CD4-positive, alpha-beta T cell treated with Interleukin-15 for 4 hours (primary cell): ENCODE results near the gene ABCC2.
A peak's percentile ranks its signal among the peaks of the same experiment; 100 is the strongest.
"Not testable (repeated sequence)": the region's sequence is repeated elsewhere in the genome, so short reads cannot be mapped to it uniquely, and the experiment has no call there.

Experiments used
- DNase-seq: peaks from one replicate; pipeline ENCODE4 v3.0.0-alpha.2; 2020; ENCODE audit warnings: low spot score

The ABCC2 gene

GRCh38 chr10:99809931-99810615, 27.6 kb downstream of the ABCC2 start:
- no peak for DNase-seq

DNA sequence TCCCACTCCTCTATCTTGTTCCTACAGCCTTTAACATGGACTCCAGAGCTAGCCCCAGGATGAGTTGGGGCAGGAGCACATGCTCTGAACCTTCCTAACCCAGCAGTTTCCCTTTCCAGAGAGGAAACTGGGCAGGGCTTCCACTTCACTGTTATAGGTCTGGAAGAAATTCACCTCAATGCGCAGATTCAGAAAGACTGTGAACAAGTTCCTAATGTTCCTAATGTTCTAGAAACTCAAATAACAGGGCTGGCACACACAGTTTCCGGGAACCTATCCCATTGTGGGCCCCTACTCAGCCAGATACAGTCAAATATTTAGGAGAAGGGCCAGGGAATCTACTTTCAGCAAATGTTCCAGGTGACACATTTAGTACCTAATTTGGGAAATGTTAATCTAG, 29.7 kb downstream of the ABCC2 start:
- DNase-seq: no peak

GRCh38 chr10:99814143-99814542, 31.7 kb downstream of the ABCC2 start:
- DNase-seq: no peak

DNA sequence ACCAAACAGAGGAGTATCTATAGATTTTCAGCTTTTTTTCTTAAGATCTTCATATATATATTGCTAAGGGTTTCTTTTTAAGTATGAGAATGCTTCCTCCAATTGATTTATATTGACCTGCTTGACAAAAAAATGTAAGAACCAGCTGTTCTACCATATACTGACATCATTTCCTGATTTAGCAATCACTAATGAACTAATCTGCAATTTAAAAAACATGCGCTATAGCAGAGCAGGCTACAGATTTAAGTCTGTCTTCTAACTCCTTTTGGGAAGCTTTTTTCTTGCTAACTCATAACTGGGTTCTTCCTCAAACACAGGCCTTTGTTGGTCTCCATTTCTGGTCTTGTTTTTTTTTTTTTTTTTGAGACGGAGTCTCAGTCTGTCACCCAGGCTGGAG, 33.2 kb downstream of the ABCC2 start:
- no peak for DNase-seq

GRCh38 chr10:99827936-99828335, 45.5 kb downstream of the ABCC2 start:
- DNase-seq: no peak

GRCh38 chr10:99828464-99828863, 46.0 kb downstream of the ABCC2 start:
- DNase-seq: no peak

GRCh38 chr10:99832439-99832838, 50.0 kb downstream of the ABCC2 start:
- no peak for DNase-seq

DNA sequence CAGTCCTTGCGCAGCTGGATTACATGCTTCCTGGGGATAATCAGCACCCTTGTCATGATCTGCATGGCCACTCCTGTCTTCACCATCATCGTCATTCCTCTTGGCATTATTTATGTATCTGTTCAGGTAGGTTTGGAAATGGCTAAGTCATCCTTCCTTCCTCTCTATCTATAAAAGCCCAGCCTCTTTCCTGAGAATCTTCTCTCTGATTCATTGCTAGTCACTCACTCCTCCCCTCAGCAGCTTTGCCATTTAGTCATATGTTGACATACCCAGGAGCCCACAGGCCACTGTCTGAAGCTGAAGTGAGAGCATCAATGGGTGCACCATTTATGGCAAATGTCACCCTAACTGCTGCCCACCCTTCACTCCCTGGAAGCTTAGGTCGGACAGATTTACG, 52.0 kb downstream of the ABCC2 start:
- no peak for DNase-seq

- DNase-seq: no peak
These were observed 53.5 kb downstream of the ABCC2 start for GRCh38 chr10:99835947-99836346.

- DNase-seq: no peak
These were observed 54.3 kb downstream of the ABCC2 start for GRCh38 chr10:99836711-99837110.

DNA sequence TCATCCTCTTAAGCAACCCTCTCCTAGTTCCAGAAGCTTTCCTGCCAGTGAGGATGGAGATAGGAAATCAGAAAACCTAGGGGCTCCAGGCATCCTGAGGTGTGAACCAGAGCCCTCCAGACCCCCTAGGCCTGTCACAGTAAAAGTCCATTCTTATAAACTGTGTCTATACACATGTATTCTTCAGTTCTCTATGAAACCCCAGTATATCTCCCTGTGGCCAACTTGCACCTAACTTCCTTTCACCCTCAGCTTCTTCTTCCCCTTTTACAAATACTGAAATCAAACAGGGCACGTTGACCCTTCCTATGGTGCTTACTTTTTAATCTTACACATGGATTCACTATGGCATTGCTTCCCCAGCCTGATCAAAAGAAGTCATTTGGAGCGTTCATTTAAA, 58.4 kb downstream of the ABCC2 start:
- DNase-seq: not testable (repeated sequence)

- DNase-seq: no peak
These were observed 59.3 kb downstream of the ABCC2 start for GRCh38 chr10:99841746-99842145.

- no peak for DNase-seq
These were observed 60.9 kb downstream of the ABCC2 start for GRCh38 chr10:99843310-99843709.

DNA sequence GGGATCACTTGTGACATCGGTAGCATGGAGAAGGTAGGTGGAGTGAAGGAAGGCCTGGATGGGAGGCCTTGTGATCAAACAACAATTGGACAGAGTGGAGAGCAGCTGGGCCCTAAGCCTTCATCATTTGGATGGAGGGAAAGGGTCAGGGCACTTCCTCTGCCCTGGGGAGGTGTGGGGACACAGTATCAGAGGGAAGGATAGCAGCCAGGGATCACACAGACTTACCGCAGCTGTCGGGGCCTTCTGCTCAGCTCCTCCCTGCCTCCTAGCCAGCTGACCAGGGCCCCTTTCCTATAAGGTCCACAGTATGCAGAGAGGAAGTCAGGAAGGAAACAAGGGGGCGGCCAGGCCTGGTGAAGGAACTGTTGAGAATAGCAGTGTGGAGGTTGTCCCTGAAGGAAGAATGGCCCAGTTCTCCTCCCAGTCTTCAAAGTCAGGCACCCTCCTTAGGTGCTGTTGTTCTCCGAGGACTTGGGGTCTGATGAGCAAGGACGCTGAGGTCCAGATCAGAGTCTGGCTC, 62.1 kb downstream of the ABCC2 start:
- no peak for DNase-seq

DNA sequence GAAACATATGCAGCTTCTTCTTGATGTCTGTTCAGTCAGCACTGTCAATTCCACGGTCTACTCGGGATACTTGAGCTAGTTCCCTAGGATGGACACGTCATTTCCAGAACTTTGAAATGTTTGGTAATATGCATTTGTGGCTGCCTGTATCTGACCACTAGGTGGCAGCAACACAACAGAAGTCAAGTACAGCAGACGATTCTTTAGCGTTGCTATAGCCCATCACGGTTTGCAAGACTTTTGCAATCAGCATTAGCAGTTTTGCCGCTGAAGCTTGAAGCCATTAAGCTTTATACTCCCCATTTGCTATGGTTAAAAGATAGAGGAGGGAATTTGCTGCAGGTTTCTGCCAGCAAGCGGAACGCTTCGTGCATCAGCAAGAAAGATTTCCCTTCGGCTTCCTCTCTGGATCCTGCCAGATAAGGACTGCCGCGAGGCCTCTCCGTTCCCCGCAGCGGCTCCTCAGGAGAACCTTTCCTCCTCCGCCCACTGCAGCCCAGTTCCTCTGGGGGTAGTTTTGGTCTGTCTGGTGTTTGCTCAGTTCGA, 63.5 kb downstream of the ABCC2 start:
- peak; percentile 78 for DNase-seq

DNA sequence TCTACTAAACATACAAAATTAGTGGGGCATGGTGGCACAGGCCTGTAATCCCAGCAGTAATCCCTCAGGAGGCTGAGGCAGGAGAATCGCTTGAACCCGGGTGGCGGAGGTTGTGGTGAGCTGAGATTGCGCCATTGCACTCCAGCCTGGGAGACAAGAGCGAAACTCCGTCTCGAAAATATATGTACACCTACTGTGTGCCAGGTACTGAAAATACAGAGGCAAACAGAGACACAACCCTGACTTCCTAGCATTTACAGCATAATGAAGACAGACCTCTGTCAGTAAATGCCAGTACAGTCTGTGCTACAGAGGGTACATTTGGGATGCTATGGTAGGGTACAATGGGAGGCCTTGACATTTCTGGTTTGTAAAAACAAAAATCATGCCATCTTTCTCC, 66.6 kb downstream of the ABCC2 start:
- DNase-seq: no peak

- no peak for DNase-seq
These were observed 67.1 kb downstream of the ABCC2 start for GRCh38 chr10:99849536-99849935.

GRCh38 chr10:99850021-99850766, 67.8 kb downstream of the ABCC2 start:
- no peak for DNase-seq

- no peak for DNase-seq
These were observed 68.4 kb downstream of the ABCC2 start for GRCh38 chr10:99850767-99851340.

DNA sequence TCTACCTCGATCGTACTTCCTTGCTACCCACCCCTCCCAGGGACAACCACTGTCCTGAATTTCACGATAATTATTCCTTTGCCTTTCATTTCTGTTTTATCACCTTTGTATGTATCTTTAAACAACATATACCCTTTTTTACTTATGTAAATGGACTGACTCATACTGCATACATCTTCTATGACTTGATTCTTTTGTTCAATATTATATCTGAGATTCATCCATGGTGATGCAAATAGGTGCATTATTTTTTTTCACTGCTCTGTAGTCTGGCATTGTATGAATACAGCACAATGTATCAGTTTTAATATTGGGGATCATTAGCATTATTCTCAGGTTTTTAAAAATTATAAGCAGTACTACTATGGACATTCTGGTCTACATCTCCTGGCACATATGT, 69.4 kb downstream of the ABCC2 start:
- no peak for DNase-seq

DNA sequence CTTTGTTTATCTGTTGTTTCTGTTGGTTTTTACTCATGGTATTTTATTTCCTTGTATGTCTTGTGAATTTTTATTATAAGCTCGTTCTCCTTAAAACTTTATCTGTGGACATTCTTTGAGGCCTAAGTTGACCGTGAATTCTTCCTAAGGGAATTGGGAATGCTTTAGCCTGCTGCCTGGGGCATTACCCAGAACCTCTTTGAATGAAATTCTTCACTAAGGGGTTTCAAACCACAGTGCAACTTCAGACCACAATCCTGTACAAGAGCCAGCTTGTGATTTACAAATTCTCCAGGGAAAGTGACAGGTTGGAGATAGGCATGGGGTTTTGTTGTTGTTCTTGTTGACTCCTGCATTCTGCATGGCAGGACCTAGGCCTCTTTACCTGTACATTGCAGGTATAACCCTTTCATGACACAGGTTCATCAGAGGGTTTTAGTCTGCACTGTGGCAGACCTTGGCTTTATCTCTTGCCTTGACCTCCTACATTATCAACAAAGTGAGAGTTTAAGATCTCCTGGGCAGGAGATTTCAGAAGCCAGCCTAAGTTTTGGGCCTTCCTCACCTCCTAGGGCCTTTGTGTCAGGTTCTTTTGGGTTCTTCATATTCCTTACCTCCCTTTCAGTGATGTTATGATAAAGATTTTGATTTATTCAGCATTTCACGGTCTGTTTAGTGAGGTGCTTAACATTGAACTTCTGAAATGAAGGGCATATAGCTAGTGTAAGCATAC, 70.2 kb downstream of the ABCC2 start:
- no peak for DNase-seq

- DNase-seq: no peak
These were observed 71.2 kb downstream of the ABCC2 start for GRCh38 chr10:99853655-99854054.
